ENCODE data around the gene RASGEF1B. TPM values are rescaled to one million over a fixed set of nuclear protein-coding genes. Genes with fewer than 3 reads are reported as not detected.

Gene RASGEF1B
- total and polyA plus RNA-seq, 2 of the 13 experiments (the other 11 are each of a cell fraction or from before 2014, with no cell fraction given) = 0.04 TPM

DNA sequence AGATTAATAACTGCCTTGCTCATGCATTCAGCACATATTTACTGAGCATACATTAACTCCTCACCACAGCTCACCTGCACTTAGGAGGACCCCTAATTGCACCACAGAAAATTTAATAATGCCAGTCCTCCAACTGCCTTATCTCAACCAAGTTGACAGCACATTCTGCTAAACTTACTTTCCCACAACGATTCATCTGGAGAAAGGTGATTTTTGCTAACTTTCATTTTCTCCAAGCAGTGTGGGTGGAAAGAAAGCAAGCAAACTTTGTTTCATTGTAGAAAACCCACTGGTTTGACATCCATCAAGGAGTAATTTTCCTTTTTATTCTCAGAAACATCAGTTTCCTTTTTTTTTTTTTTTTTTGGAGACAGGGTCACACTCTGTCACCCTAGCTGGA is 49.1 kb downstream of the RASGEF1B start:
- ATAC-seq (no peak), FAIRE-seq (no peak), DNase-seq (ENCODE audit: low spot score) (no peak)
- Histone ChIP-seq H3K9me3 (ENCODE audit: low read length) (no peaks in the 10 kb centered on the region), H4K20me1 (ENCODE audit: insufficient read depth, low read length) (no peaks in the 10 kb centered on the region), H3K4me3 (replicated peaks in 1 of 3; ENCODE audit: insufficient read depth in 1 of 3, low read depth in 2 of 3, low read length in 3 of 3) (no peak overlapping the region), H3K27me3 (ENCODE audit: control insufficient read depth in 1 of 2, insufficient read depth in 2 of 2, low read length in 2 of 2) (no peaks in the 10 kb centered on the region; a peak in 1 of 5 replicates), H3K4me2 (ENCODE audit: low read depth, low read length) (no peak overlapping the region), H2AFZ (ENCODE audit: low read length) (no peak overlapping the region), H3K36me3 (replicated peaks in 1 of 2; ENCODE audit: control insufficient read depth in 1 of 2, insufficient read depth in 2 of 2, low read length in 2 of 2) (no peaks in the 10 kb centered on the region), H3K79me2 (ENCODE audit: insufficient read depth, low read length) (no peaks in the 10 kb centered on the region), H3K9ac (ENCODE audit: insufficient read depth, low read depth, low read length) (no peak overlapping the region), H3K4me1 (ENCODE audit: insufficient read depth, low read length) (no peaks in the 10 kb centered on the region), H3K27ac (ENCODE audit: extremely low read length, insufficient read depth, low read length) (no peak overlapping the region)
- intact Hi-C loops (cut with micrococcal nuclease; ENCODE audit: unreplicated experiment) (no loop called here), in situ Hi-C loops (cut with HindIII; ENCODE audit: extremely low pct_ligation_motif_present, low pct_unique_long_range_greater_than_20kb) (no loop called here)
- ChIA-PET POLR2A (no interaction called here), CTCF (ENCODE audit: low intra/inter-chr PET ratio, low total read pairs) (no interaction called here)
- BruUV-seq (replicated peaks) = no TSS peak
- WGBS (ENCODE audit: low lambda C conversion rate) = 0% methylated on average over 1 of the region's 1 CpG
- TF ChIP-seq FOXA1 (IDR thresholded peaks at IDR 0.05) (no peak), FOXA1 (CRISPR knock-in tag; IDR thresholded peaks at IDR 0.05) (no peak), HNRNPUL1 (IDR thresholded peaks at IDR 0.05; ENCODE audit: low read depth, low read length) (no peak), KLF12 (CRISPR knock-in tag; IDR thresholded peaks at IDR 0.05; ENCODE audit: borderline replicate concordance) (no peak), GPN1 (CRISPR knock-in tag; IDR thresholded peaks at IDR 0.05; ENCODE audit: borderline replicate concordance) (no peak)

DNA sequence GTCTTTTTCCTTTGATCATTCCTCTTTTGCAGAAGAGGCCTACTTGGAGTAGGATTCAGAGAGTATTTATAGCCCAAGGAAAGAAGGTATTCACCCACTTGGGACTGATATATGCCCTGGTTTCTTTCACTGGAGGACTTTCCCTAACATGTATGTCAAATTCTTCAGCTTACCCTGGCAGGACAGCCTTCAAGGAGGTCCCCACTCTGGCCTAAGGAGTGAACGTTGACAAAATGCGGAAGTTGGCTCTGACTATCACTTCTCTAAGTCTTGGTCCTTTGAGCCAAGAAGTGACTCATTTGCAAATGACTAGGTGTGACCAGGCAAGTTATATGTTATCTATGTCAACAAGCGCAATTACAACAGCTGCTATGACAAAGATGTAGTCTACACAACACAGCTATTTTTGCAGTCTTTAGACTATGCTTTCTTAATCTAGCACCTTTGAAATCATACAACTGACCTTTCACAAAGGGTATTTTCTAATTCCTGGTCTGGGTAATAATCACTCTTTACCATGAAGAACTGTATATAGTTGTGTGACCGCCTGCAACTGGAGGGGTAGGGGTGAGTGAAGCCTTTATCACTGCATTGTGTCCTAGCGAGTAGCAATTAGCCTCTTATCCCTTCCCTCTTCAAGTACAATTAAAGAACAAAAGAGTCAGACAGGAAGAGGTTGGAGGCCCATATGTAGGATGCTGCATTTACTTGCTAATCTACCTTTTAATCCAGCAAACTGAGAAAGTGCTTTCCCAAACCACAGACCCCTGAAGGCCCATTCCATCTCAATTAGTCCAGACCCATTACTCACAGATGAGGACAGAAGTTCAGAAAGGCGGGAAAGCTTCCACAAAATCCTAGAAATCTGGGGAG is 50.1 kb downstream of the RASGEF1B start:
- Histone ChIP-seq H3K4me3 (replicated peaks in 1 of 3; ENCODE audit: insufficient read depth in 1 of 3, low read depth in 2 of 3, low read length in 3 of 3) (no peak overlapping the region), H3K4me1 (ENCODE audit: insufficient read depth, low read length) (no peaks in the 10 kb centered on the region), H3K4me2 (ENCODE audit: low read depth, low read length) (no peak overlapping the region), H3K79me2 (ENCODE audit: insufficient read depth, low read length) (no peaks in the 10 kb centered on the region), H2AFZ (ENCODE audit: low read length) (no peak overlapping the region), H4K20me1 (ENCODE audit: insufficient read depth, low read length) (no peaks in the 10 kb centered on the region), H3K27ac (ENCODE audit: extremely low read length, insufficient read depth, low read length) (no peak overlapping the region), H3K27me3 (ENCODE audit: control insufficient read depth in 1 of 2, insufficient read depth in 2 of 2, low read length in 2 of 2) (no peaks in the 10 kb centered on the region; a peak in 1 of 5 replicates), H3K9ac (ENCODE audit: insufficient read depth, low read depth, low read length) (no peak overlapping the region), H3K36me3 (replicated peaks in 1 of 2; ENCODE audit: control insufficient read depth in 1 of 2, insufficient read depth in 2 of 2, low read length in 2 of 2) (no peaks in the 10 kb centered on the region), H3K9me3 (ENCODE audit: low read length) (no peaks in the 10 kb centered on the region)
- in situ Hi-C loops (cut with HindIII; ENCODE audit: extremely low pct_ligation_motif_present, low pct_unique_long_range_greater_than_20kb) = no loop called here
- intact Hi-C loops (cut with micrococcal nuclease; ENCODE audit: unreplicated experiment) = no loop called here
- ChIA-PET POLR2A (no interaction called here), CTCF (ENCODE audit: low intra/inter-chr PET ratio, low total read pairs) (no interaction called here)
- DNase-seq (ENCODE audit: low spot score) (no peak), FAIRE-seq (no peak), ATAC-seq (no peak)
- no TSS peak for BruUV-seq (replicated peaks)
- WGBS (ENCODE audit: low lambda C conversion rate) = 50% methylated on average over 6 of the region's 6 CpGs
- TF ChIP-seq TMF1 (CRISPR knock-in tag; IDR thresholded peaks at IDR 0.05; ENCODE audit: low read depth) = no peak
- TF ChIP-seq ZNF652 (CRISPR knock-in tag; IDR thresholded peaks at IDR 0.05; ENCODE audit: borderline replicate concordance, low read depth) = no peak
- no peak for TF ChIP-seq ZNF75D (CRISPR knock-in tag; IDR thresholded peaks at IDR 0.05; ENCODE audit: borderline replicate concordance)
- TF ChIP-seq ZNF841 (CRISPR knock-in tag; IDR thresholded peaks at IDR 0.05; ENCODE audit: borderline replicate concordance) = no peak
- TF ChIP-seq HNRNPUL1 (IDR thresholded peaks at IDR 0.05; ENCODE audit: low read depth, low read length) = no peak
- no peak for TF ChIP-seq SIN3A (IDR thresholded peaks at IDR 0.05; ENCODE audit: borderline replicate concordance, low read depth, low read length)
- TF ChIP-seq ZNF644 (CRISPR knock-in tag; IDR thresholded peaks at IDR 0.05; ENCODE audit: low read depth) = no peak
- TF ChIP-seq SNRNP70 (IDR thresholded peaks at IDR 0.05; ENCODE audit: low read depth, low read length) = no peak

Data from HepG2 (cell line).